HG03460 (cell line): Measurements from ENCODE around the gene EEIG2.
A peak's percentile ranks its signal among the peaks of the same experiment; 100 is the strongest.
"Not testable (repeated sequence)": the region's sequence is repeated elsewhere in the genome, so short reads cannot be mapped to it uniquely, and the experiment has no call there.

Experiments
- ATAC-seq: cut with Tn5 transposase; IDR thresholded peaks from one replicate; pipeline ENCODE4 v1.9.1; 2021; ENCODE audit not compliant: unreplicated experiment

EEIG2 gene

GRCh38 chr1:108541861-108542260 is 18.0 kb upstream of the EEIG2 start:
- ATAC-seq: no peak

GRCh38 chr1:108547493-108547892 is 12.4 kb upstream of the EEIG2 start:
- not testable (repeated sequence) for ATAC-seq

GRCh38 chr1:108551137-108551862 is 8.6 kb upstream of the EEIG2 start:
- peak; percentile 91 for ATAC-seq

GRCh38 chr1:108553905-108554304 is 6.0 kb upstream of the EEIG2 start:
- ATAC-seq: no peak

- ATAC-seq: no peak
These were observed 5.0 kb upstream of the EEIG2 start for GRCh38 chr1:108554682-108555427.

GRCh38 chr1:108556066-108556465 is 3.8 kb upstream of the EEIG2 start:
- ATAC-seq: no peak

GRCh38 chr1:108556499-108556898 is 3.4 kb upstream of the EEIG2 start:
- no peak for ATAC-seq

- ATAC-seq: no peak
These were observed 2.6 kb upstream of the EEIG2 start for GRCh38 chr1:108557296-108557695.

GRCh38 chr1:108560189-108560873 is 431 bp downstream of the EEIG2 start:
- peak; percentile 31 for ATAC-seq

- ATAC-seq: peak; percentile 33
These were observed 1.1 kb downstream of the EEIG2 start for GRCh38 chr1:108560874-108561459.

GRCh38 chr1:108561689-108562326 is 1.9 kb downstream of the EEIG2 start:
- peak; percentile 42 for ATAC-seq

- no peak for ATAC-seq
These were observed 3.9 kb downstream of the EEIG2 start for GRCh38 chr1:108563808-108564207.

- ATAC-seq: no peak
These were observed 5.2 kb downstream of the EEIG2 start for GRCh38 chr1:108565081-108565480.

GRCh38 chr1:108565512-108565911 is 5.6 kb downstream of the EEIG2 start:
- no peak for ATAC-seq

- ATAC-seq: no peak
These were observed 8.7 kb downstream of the EEIG2 start for GRCh38 chr1:108568589-108568988.

GRCh38 chr1:108569097-108569728 is 9.3 kb downstream of the EEIG2 start:
- ATAC-seq: no peak

GRCh38 chr1:108570128-108570527 is 10.2 kb downstream of the EEIG2 start:
- peak; percentile 99 for ATAC-seq

GRCh38 chr1:108570998-108571401 is 11.1 kb downstream of the EEIG2 start:
- ATAC-seq: no peak

GRCh38 chr1:108572182-108572581 is 12.3 kb downstream of the EEIG2 start:
- ATAC-seq: no peak

- ATAC-seq: no peak
These were observed 13.3 kb downstream of the EEIG2 start for GRCh38 chr1:108573183-108573582.

- no peak for ATAC-seq
These were observed 14.1 kb downstream of the EEIG2 start for GRCh38 chr1:108574008-108574407.
